ENCODE measurements around the gene SLC23A2. TPM values are rescaled to one million over a fixed set of nuclear protein-coding genes. Genes with fewer than 3 reads are reported as not detected.

The SLC23A2 gene
- total and polyA plus RNA-seq, 8 donors = 4.3 to 12.9 (median 8.8) TPM

- H3K36me3 ChIP-seq = no peaks in the 10 kb centered on the region
- FAIRE-seq (no peak), ATAC-seq (no peak), DNase-seq (no peak)
- H3K27ac ChIP-seq = no peak overlapping the region
- no peak overlapping the region for H3K4me3 ChIP-seq
- TF ChIP-seq, protein P1, sequence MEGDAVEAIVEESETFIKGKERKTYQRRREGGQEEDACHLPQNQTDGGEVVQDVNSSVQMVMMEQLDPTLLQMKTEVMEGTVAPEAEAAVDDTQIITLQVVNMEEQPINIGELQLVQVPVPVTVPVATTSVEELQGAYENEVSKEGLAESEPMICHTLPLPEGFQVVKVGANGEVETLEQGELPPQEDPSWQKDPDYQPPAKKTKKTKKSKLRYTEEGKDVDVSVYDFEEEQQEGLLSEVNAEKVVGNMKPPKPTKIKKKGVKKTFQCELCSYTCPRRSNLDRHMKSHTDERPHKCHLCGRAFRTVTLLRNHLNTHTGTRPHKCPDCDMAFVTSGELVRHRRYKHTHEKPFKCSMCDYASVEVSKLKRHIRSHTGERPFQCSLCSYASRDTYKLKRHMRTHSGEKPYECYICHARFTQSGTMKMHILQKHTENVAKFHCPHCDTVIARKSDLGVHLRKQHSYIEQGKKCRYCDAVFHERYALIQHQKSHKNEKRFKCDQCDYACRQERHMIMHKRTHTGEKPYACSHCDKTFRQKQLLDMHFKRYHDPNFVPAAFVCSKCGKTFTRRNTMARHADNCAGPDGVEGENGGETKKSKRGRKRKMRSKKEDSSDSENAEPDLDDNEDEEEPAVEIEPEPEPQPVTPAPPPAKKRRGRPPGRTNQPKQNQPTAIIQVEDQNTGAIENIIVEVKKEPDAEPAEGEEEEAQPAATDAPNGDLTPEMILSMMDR (IDR thresholded peaks at IDR 0.05) = no peak
- intact Hi-C loops (cut with DNase I) = no loop called here
- H3K4me1 ChIP-seq = no peaks in the 10 kb centered on the region
- H3K27me3 ChIP-seq = no peaks in the 10 kb centered on the region
- 83 to 86% methylated on average over 6 of the region's 6 CpGs for WGBS, 2 donors
- H3K9me3 ChIP-seq = no peaks in the 10 kb centered on the region
Measured at GRCh38 chr20:4946986-4947385, 54.3 kb downstream of the SLC23A2 start.

- no peaks in the 10 kb centered on the region for H3K4me1 ChIP-seq
- FAIRE-seq (no peak), ATAC-seq (no peak), DNase-seq (no peak)
- TF ChIP-seq, protein P1 (IDR thresholded peaks at IDR 0.05) = no peak
- no peaks in the 10 kb centered on the region for H3K9me3 ChIP-seq
- 90 to 92% methylated on average over 6 of the region's 6 CpGs for WGBS, 2 donors
- H3K36me3 ChIP-seq = no peaks in the 10 kb centered on the region
- H3K4me3 ChIP-seq = no peak overlapping the region
- no peaks in the 10 kb centered on the region for H3K27me3 ChIP-seq
- H3K27ac ChIP-seq = no peak overlapping the region
- intact Hi-C loops (cut with DNase I) = no loop called here
Measured at GRCh38 chr20:4946585-4946984, 54.7 kb downstream of the SLC23A2 start.

- FAIRE-seq (no peak), DNase-seq (no peak), ATAC-seq (no peak)
- intact Hi-C loops (cut with DNase I) = no loop called here
- no peaks in the 10 kb centered on the region for H3K4me1 ChIP-seq
- no peaks in the 10 kb centered on the region for H3K27me3 ChIP-seq
- H3K27ac ChIP-seq = no peak overlapping the region
- H3K36me3 ChIP-seq = no peaks in the 10 kb centered on the region
- no peak overlapping the region for H3K4me3 ChIP-seq
- WGBS, 2 donors = 83 to 87% methylated on average over 6 of the region's 6 CpGs
- TF ChIP-seq, protein P1 (IDR thresholded peaks at IDR 0.05) = no peak
- no peaks in the 10 kb centered on the region for H3K9me3 ChIP-seq
Measured at GRCh38 chr20:4944518-4945313, 56.6 kb downstream of the SLC23A2 start.

DNA sequence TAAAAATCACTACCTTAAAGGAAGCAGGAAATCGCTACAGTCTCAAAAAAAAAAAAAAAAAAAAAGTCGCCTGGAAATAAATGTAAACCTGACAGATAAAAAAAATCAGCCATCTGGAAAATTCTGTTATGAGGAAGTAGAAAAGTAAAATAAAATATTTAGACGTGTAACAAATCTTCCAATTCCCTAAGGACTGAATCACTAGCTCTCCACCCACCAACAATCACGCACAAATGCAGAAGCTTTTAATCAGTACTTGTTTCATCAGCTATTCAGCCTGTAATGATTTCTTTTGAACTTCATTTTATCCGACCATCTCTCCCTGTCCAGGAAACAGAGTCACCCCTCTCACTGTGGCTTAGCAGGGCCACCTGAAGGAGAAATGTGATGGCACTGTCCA lies 59.0 kb downstream of the SLC23A2 start:
- Histone ChIP-seq H3K4me1 (peaks cover 0 to 4% (median 0%) of the 10 kb centered on the region in 3 donors), H3K36me3 (no peaks in the 10 kb centered on the region), H3K9me3 (no peaks in the 10 kb centered on the region), H3K4me3 (no peak overlapping the region), H3K27me3 (no peaks in the 10 kb centered on the region), H3K27ac (peak overlapping the region in 1 of 4 donors; percentile 39)
- FAIRE-seq = no peak
- 51 to 53% methylated on average over 5 of the region's 5 CpGs for WGBS, 2 donors
- TF ChIP-seq, protein P1 (IDR thresholded peaks at IDR 0.05) = no peak
- ATAC-seq = no peak
- intact Hi-C loops (cut with DNase I) = no loop called here
- no peak for DNase-seq
